K562 (cell line): ENCODE results near the gene CSF3. TPM values are rescaled to one million over a fixed set of nuclear protein-coding genes. Genes with fewer than 3 reads are reported as not detected.
A peak's percentile ranks its signal among the peaks of the same experiment; 100 is the strongest.

Source experiments
- RFX1 ChIP-seq: fragments of 450-650 bp; IDR thresholded peaks from 2 replicates; pipeline ENCODE4 v1.6.1; 2016; ENCODE audit warnings: mild to moderate bottlenecking, moderate library complexity
- SMC3 ChIP-seq: conservative IDR thresholded peaks from 2 replicates; pipeline ENCODE4 v1.6.1; 2011; ENCODE audit warnings: low read depth, low read length, improper control_type of control experiment; ENCODE audit not compliant: insufficient read depth
- TEAD4 ChIP-seq, 2 experiments: sonication (generic) in 1 of 2; formaldehyde crosslinking in 1 of 2; IDR thresholded peaks; 2 replicates each; pipeline versions ENCODE4 v1.6.1 to v1.8.0; 2012 to 2022; ENCODE audit warnings: borderline replicate concordance in 1 of 2, inconsistent platforms in 1 of 2, low read length in 1 of 2, mild to moderate bottlenecking in 1 of 2, missing genetic modification reagents in 1 of 2
- ZNF695 ChIP-seq: fragments of 450-650 bp; formaldehyde crosslinking; IDR thresholded peaks from 2 replicates; pipeline ENCODE4 v1.4.0; 2020; ENCODE audit warnings: mild to moderate bottlenecking, moderate library complexity
- polyA plus RNA-seq, 8 experiments: library from polyadenylated mRNA; depleted of rRNA in 4 of 8; stranded (reverse) in 5 of 8; unstranded in 3 of 8; fragments of >200 nt; fragmentation: Nextera tagmentation in 2 of 8; fragmentation: Illumina TruSeq in 1 of 8; extraction: Ambion mirVana in 2 of 8; extraction: Trizol in 1 of 8; gene quantifications; 2 replicates each; pipeline versions ENCODE4 v1.2.1 to v1.2.3, GENCODE V29; 2011 to 2014; ENCODE audit warnings: inconsistent platforms in 1 of 8, missing spikeins in 1 of 8
- total RNA-seq, 7 experiments: library from RNA; depleted of rRNA in 6 of 7; stranded (reverse); fragments of >200 nt in 6 of 7; fragmentation: Illumina TruSeq in 2 of 7; extraction: Trizol in 2 of 7; gene quantifications; 2 replicates each; pipeline versions ENCODE4 v1.2.1 to v1.2.3, GENCODE V29; 2011 to 2021; ENCODE audit warnings: low replicate concordance in 1 of 7
- TF ChIP-seq, protein P1 (sequence below), 2 experiments: fragments of 450-650 bp; formaldehyde crosslinking in 1 of 2; IDR thresholded peaks; 2 replicates each; pipeline versions ENCODE4 v1.4.0 to v1.6.1; 2014 to 2020; ENCODE audit warnings: mild to moderate bottlenecking in 2 of 2, borderline replicate concordance in 1 of 2, low read depth in 1 of 2
- TF ChIP-seq, protein P2 (sequence below): fragments of 450-650 bp; IDR thresholded peaks from one replicate; pipeline ENCODE4 v1.6.1; 2018; ENCODE audit warnings: mild to moderate bottlenecking, moderate library complexity; ENCODE audit not compliant: partially characterized antibody
- TF ChIP-seq, protein P3 (sequence below), 3 experiments: IDR thresholded peaks in 2 of 3; conservative IDR thresholded peaks in 1 of 3; 2 replicates each; pipeline ENCODE4 v1.5.1; 2011 to 2012; ENCODE audit warnings: low read length in 3 of 3, mild to moderate bottlenecking in 3 of 3, control low read depth in 2 of 3, improper control_type of control experiment in 1 of 3, inconsistent platforms in 1 of 3, low read depth in 1 of 3, mixed read lengths in 1 of 3, moderate library complexity in 1 of 3; ENCODE audit not compliant: insufficient read depth in 2 of 3

CSF3 gene
- total and polyA plus RNA-seq, 9 of the 15 experiments (the other 6 are each of a cell fraction or from before 2014, with no cell fraction given) = 0.19 TPM; not detected in 8

DNA sequence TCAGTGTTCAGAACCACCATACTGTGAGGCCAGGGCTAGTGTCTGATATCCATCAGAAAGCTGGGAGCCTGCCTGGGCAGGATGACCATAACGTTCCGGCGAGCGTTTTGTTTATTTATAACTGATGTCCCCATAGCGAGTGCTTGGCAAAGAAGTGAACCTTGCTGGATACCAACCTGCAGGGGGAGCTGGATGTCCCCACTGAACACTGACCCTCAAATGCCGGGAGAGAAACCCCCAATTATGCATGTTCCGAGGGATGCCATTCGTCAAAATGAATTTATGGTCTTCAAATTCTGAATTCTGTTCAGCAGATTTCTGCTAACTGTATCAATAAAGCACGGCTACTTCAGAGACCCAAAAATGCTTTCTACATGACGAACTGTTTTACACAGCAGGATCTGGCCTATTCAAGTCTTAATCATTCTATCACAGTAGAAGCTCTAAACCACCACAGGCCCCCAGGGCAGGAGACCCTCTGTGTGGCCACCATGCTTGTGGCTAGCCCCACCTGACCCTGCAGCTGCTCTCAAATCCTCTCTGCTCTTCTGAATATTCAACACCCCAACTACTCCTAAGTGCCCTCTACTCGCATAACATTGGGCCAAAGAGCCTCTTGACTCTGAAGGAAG, 23.8 kb downstream of the CSF3 start (continued):
- TF ChIP-seq, protein P1, sequence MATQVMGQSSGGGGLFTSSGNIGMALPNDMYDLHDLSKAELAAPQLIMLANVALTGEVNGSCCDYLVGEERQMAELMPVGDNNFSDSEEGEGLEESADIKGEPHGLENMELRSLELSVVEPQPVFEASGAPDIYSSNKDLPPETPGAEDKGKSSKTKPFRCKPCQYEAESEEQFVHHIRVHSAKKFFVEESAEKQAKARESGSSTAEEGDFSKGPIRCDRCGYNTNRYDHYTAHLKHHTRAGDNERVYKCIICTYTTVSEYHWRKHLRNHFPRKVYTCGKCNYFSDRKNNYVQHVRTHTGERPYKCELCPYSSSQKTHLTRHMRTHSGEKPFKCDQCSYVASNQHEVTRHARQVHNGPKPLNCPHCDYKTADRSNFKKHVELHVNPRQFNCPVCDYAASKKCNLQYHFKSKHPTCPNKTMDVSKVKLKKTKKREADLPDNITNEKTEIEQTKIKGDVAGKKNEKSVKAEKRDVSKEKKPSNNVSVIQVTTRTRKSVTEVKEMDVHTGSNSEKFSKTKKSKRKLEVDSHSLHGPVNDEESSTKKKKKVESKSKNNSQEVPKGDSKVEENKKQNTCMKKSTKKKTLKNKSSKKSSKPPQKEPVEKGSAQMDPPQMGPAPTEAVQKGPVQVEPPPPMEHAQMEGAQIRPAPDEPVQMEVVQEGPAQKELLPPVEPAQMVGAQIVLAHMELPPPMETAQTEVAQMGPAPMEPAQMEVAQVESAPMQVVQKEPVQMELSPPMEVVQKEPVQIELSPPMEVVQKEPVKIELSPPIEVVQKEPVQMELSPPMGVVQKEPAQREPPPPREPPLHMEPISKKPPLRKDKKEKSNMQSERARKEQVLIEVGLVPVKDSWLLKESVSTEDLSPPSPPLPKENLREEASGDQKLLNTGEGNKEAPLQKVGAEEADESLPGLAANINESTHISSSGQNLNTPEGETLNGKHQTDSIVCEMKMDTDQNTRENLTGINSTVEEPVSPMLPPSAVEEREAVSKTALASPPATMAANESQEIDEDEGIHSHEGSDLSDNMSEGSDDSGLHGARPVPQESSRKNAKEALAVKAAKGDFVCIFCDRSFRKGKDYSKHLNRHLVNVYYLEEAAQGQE (IDR thresholded peaks at IDR 0.05; ENCODE audit: borderline replicate concordance) = peak; percentile 38; the same call in 1 of the 2 replicates
- TF ChIP-seq, protein P1 (CRISPR knock-in tag; IDR thresholded peaks at IDR 0.05; ENCODE audit: low read depth) = no peak
- TF ChIP-seq, protein P2, sequence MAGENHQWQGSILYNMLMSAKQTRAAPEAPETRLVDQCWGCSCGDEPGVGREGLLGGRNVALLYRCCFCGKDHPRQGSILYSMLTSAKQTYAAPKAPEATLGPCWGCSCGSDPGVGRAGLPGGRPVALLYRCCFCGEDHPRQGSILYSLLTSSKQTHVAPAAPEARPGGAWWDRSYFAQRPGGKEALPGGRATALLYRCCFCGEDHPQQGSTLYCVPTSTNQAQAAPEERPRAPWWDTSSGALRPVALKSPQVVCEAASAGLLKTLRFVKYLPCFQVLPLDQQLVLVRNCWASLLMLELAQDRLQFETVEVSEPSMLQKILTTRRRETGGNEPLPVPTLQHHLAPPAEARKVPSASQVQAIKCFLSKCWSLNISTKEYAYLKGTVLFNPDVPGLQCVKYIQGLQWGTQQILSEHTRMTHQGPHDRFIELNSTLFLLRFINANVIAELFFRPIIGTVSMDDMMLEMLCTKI = no peak
- TF ChIP-seq ZNF695 (CRISPR knock-in tag) = no peak
- peak; percentile 46 for TF ChIP-seq TEAD4 (IDR thresholded peaks at IDR 0.05; ENCODE audit: low read length)
- TF ChIP-seq TEAD4 (CRISPR knock-in tag; IDR thresholded peaks at IDR 0.05; ENCODE audit: borderline replicate concordance) = no peak
- TF ChIP-seq, protein P3, sequence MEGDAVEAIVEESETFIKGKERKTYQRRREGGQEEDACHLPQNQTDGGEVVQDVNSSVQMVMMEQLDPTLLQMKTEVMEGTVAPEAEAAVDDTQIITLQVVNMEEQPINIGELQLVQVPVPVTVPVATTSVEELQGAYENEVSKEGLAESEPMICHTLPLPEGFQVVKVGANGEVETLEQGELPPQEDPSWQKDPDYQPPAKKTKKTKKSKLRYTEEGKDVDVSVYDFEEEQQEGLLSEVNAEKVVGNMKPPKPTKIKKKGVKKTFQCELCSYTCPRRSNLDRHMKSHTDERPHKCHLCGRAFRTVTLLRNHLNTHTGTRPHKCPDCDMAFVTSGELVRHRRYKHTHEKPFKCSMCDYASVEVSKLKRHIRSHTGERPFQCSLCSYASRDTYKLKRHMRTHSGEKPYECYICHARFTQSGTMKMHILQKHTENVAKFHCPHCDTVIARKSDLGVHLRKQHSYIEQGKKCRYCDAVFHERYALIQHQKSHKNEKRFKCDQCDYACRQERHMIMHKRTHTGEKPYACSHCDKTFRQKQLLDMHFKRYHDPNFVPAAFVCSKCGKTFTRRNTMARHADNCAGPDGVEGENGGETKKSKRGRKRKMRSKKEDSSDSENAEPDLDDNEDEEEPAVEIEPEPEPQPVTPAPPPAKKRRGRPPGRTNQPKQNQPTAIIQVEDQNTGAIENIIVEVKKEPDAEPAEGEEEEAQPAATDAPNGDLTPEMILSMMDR (IDR thresholded peaks at IDR 0.05 in 2 of 3, conservative IDR thresholded peaks at IDR 0.05 in 1 of 3; ENCODE audit: insufficient read depth in 2 of 3, low read depth in 1 of 3, low read length in 3 of 3) = peak; percentile 50 to 67 (median 64)
- TF ChIP-seq RFX1 = peak; percentile 44
- 0 out of 2 replicates have a peak, but pooled peaks have one; percentile 25 for TF ChIP-seq SMC3
- TF ChIP-seq, all 486 proteins: peak for 11
